Neural crest cell (in vitro differentiated cells): ENCODE results near the gene HSD17B11. TPM values are rescaled to one million over a fixed set of nuclear protein-coding genes. Genes with fewer than 3 reads are reported as not detected.
"Not testable (repeated sequence)": the region's sequence is repeated elsewhere in the genome, so short reads cannot be mapped to it uniquely, and the experiment has no call there.

Source experiments
- DNase-seq: peaks from one replicate; pipeline ENCODE4 v3.0.0; 2021; ENCODE audit warnings: low read depth, mixed read lengths, low spot score
- H3K27ac Mint-ChIP-seq: one replicate; pipeline ENCODE4 v1.8.0; 2021; ENCODE audit warnings: mild to moderate bottlenecking, mixed read lengths; ENCODE audit not compliant: unreplicated experiment
- H3K27me3 Mint-ChIP-seq: 2 replicates; pipeline ENCODE4 v1.8.0; 2021; ENCODE audit warnings: low read depth, mild to moderate bottlenecking, mixed read lengths
- H3K36me3 Mint-ChIP-seq: 2 replicates; pipeline ENCODE4 v1.8.0; 2021; ENCODE audit warnings: low read depth, mild to moderate bottlenecking, mixed read lengths
- H3K4me1 Mint-ChIP-seq: 2 replicates; pipeline ENCODE4 v1.8.0; 2021; ENCODE audit warnings: mixed read lengths
- H3K4me3 Mint-ChIP-seq: one replicate; pipeline ENCODE4 v1.8.0; 2021; ENCODE audit warnings: mild to moderate bottlenecking, mixed read lengths
- H3K9me3 Mint-ChIP-seq: 2 replicates; pipeline ENCODE4 v1.8.0; 2021; ENCODE audit warnings: mixed read lengths
- total RNA-seq: library from RNA; stranded (reverse); gene quantifications from 2 replicates; pipeline ENCODE4 v1.2.1, GENCODE V29; 2021
- TF ChIP-seq, protein P1 (sequence below): fragments of 200-600 bp; sonication (generic); conservative IDR thresholded peaks from 2 replicates; pipeline ENCODE4 v1.5.0; 2021; ENCODE audit warnings: antibody characterized with exemption, mild to moderate bottlenecking

The HSD17B11 gene
- total RNA-seq, 1 donor from 2014 or later: 18.4 TPM

DNA sequence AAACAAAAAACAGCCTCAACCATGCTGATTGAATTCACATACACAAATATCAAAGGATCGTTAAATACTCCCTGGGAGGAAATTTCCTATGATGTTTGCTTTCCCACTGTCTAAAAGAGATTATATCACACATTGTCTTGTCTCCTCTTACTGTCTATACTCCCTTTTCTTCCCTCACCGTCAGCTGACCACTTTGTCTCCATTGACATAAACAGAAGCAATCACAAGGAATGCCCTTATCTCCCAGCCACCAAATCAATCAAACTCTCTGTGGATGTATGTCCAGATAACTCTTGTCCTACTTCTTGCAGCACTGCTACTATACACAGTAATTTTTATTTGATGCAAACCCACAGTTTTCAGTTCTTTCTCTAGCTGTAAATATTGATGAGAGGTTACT is 19.2 kb upstream of the HSD17B11 start:
- Mint-ChIP-seq H3K9me3 (peaks cover 4% of the 10 kb centered on the region), H3K27me3 (no peaks in the 10 kb centered on the region), H3K4me1 (peaks cover 17% of the 10 kb centered on the region), H3K27ac (no peak overlapping the region), H3K4me3 (no peak overlapping the region), H3K36me3 (no peaks in the 10 kb centered on the region)
- DNase-seq: no peak
- TF ChIP-seq, protein P1, sequence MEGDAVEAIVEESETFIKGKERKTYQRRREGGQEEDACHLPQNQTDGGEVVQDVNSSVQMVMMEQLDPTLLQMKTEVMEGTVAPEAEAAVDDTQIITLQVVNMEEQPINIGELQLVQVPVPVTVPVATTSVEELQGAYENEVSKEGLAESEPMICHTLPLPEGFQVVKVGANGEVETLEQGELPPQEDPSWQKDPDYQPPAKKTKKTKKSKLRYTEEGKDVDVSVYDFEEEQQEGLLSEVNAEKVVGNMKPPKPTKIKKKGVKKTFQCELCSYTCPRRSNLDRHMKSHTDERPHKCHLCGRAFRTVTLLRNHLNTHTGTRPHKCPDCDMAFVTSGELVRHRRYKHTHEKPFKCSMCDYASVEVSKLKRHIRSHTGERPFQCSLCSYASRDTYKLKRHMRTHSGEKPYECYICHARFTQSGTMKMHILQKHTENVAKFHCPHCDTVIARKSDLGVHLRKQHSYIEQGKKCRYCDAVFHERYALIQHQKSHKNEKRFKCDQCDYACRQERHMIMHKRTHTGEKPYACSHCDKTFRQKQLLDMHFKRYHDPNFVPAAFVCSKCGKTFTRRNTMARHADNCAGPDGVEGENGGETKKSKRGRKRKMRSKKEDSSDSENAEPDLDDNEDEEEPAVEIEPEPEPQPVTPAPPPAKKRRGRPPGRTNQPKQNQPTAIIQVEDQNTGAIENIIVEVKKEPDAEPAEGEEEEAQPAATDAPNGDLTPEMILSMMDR: no peak

DNA sequence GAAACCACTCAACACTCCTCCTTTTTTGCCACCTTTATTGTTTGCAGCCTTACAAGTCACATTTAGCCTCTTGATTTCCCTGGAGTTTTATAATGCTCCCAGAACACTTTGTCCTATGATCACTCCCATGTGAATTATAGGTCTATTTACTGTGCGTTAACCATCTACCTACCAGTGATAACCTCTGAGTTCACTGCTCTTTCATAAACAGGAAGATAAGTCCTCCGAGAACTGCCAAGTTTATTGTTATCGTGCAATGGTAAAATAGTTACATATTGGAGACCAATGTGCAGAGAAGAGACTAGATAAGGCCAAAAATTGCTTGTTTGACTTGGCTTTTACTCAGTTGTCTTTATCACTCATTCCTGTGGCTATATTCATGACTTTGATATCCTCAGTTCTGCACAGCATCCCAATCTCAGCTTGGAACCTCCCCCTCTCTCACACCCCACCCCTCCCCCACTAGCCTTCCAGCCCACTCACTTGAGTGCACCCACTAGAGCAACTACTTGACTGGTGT is 18.5 kb upstream of the HSD17B11 start:
- TF ChIP-seq, protein P1: no peak
- Mint-ChIP-seq H3K9me3 (peaks cover 6% of the 10 kb centered on the region), H3K27ac (no peak overlapping the region), H3K36me3 (no peaks in the 10 kb centered on the region), H3K4me3 (no peak overlapping the region), H3K4me1 (peaks cover 12% of the 10 kb centered on the region), H3K27me3 (no peaks in the 10 kb centered on the region)
- no peak for DNase-seq

- DNase-seq, H3K27me3 Mint-ChIP-seq, H3K27ac Mint-ChIP-seq, H3K4me3 Mint-ChIP-seq, H3K36me3 Mint-ChIP-seq: not testable (repeated sequence)
- peaks cover 12% of the 10 kb centered on the region for H3K4me1 Mint-ChIP-seq
- peaks cover 15% of the 10 kb centered on the region for H3K9me3 Mint-ChIP-seq
These were observed 15.9 kb upstream of the HSD17B11 start for GRCh38 chr4:87406902-87407301.

GRCh38 chr4:87406462-87406861 is 15.5 kb upstream of the HSD17B11 start:
- peaks cover 5% of the 10 kb centered on the region for H3K36me3 Mint-ChIP-seq
- DNase-seq: no peak
- H3K4me3 Mint-ChIP-seq: no peak overlapping the region
- peak overlapping the region; percentile 73 for H3K27ac Mint-ChIP-seq
- TF ChIP-seq, protein P1: no peak
- H3K9me3 Mint-ChIP-seq: peaks cover 16% of the 10 kb centered on the region
- no peaks in the 10 kb centered on the region for H3K27me3 Mint-ChIP-seq
- H3K4me1 Mint-ChIP-seq: peaks cover 12% of the 10 kb centered on the region

DNA sequence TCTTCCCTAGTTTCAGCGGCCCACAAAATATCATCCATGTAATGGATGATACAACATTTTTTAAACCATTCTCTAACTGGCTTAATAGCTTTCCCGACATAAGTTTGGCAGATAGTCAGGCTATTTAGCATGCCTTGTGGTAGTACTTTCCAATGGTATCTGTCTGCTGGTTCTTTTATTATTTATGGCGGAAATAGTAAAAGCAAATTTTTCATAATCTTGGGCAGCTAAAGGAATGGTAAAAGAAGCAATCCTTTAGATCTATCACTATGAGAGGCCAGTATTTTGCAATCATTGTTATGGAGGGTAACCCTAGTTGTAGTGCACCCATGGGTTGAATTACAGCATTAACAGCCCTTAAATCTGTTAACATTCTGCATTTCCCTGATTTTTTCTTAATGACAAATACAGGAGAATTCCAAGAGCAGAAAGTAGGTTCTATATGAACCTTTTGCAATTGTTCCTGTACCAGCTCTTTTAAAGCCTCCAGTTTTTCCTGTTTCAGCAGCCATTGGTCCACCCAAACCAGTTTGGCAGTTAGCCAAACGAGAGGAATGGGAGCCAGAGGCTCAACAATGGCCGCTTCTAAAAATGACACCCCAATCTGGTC is 14.3 kb upstream of the HSD17B11 start:
- no peak overlapping the region for H3K4me3 Mint-ChIP-seq
- peaks cover 16% of the 10 kb centered on the region for H3K9me3 Mint-ChIP-seq
- no peak overlapping the region for H3K27ac Mint-ChIP-seq
- H3K27me3 Mint-ChIP-seq: no peaks in the 10 kb centered on the region
- no peak for DNase-seq
- TF ChIP-seq, protein P1: no peak
- H3K36me3 Mint-ChIP-seq: peaks cover 5% of the 10 kb centered on the region
- H3K4me1 Mint-ChIP-seq: peaks cover 12% of the 10 kb centered on the region

- H3K27me3 Mint-ChIP-seq, H3K36me3 Mint-ChIP-seq, H3K4me3 Mint-ChIP-seq, DNase-seq, H3K27ac Mint-ChIP-seq: not testable (repeated sequence)
- peaks cover 12% of the 10 kb centered on the region for H3K4me1 Mint-ChIP-seq
- peaks cover 16% of the 10 kb centered on the region for H3K9me3 Mint-ChIP-seq
These were observed 12.7 kb upstream of the HSD17B11 start for GRCh38 chr4:87403732-87404131.
